ENCODE data around the gene RNF111. TPM values are rescaled to one million over a fixed set of nuclear protein-coding genes. Genes with fewer than 3 reads are reported as not detected.
A peak's percentile ranks its signal among the peaks of the same experiment; 100 is the strongest.

The RNF111 gene
- total and polyA plus RNA-seq, 9 of the 15 experiments (the other 6 are each of a cell fraction or from before 2014, with no cell fraction given), result 7.9 to 26.0 (median 14.4) TPM

DNA sequence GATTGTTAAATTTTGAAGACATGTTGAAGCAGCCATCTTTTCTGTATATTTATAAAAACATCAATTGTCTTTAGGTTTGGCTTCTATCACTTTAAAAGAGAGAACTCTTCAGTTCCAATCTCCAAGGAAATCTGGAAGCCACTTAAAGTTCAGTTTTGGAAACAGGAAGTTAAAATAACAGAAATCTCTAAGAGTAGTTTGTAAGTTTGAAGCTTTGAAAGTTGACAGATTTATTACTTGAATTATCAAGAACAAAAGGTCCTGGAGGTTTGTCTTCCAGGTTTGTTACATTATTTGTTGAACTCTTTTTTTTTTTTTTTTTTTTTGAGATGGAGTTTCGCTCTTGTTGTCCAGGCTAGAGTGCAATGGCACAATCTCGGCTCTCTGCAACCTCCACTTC lies 30.0 kb downstream of the RNF111 start (continued):
- TF ChIP-seq, protein P1, sequence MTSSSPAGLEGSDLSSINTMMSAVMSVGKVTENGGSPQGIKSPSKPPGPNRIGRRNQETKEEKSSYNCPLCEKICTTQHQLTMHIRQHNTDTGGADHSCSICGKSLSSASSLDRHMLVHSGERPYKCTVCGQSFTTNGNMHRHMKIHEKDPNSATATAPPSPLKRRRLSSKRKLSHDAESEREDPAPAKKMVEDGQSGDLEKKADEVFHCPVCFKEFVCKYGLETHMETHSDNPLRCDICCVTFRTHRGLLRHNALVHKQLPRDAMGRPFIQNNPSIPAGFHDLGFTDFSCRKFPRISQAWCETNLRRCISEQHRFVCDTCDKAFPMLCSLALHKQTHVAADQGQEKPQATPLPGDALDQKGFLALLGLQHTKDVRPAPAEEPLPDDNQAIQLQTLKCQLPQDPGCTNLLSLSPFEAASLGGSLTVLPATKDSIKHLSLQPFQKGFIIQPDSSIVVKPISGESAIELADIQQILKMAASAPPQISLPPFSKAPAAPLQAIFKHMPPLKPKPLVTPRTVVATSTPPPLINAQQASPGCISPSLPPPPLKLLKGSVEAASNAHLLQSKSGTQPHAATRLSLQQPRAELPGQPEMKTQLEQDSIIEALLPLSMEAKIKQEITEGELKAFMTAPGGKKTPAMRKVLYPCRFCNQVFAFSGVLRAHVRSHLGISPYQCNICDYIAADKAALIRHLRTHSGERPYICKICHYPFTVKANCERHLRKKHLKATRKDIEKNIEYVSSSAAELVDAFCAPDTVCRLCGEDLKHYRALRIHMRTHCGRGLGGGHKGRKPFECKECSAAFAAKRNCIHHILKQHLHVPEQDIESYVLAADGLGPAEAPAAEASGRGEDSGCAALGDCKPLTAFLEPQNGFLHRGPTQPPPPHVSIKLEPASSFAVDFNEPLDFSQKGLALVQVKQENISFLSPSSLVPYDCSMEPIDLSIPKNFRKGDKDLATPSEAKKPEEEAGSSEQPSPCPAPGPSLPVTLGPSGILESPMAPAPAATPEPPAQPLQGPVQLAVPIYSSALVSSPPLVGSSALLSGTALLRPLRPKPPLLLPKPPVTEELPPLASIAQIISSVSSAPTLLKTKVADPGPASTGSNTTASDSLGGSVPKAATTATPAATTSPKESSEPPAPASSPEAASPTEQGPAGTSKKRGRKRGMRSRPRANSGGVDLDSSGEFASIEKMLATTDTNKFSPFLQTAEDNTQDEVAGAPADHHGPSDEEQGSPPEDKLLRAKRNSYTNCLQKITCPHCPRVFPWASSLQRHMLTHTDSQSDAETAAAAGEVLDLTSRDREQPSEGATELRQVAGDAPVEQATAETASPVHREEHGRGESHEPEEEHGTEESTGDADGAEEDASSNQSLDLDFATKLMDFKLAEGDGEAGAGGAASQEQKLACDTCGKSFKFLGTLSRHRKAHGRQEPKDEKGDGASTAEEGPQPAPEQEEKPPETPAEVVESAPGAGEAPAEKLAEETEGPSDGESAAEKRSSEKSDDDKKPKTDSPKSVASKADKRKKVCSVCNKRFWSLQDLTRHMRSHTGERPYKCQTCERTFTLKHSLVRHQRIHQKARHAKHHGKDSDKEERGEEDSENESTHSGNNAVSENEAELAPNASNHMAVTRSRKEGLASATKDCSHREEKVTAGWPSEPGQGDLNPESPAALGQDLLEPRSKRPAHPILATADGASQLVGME (CRISPR knock-in tag; IDR thresholded peaks at IDR 0.05), result no peak
- TF ChIP-seq SMARCC2 (IDR thresholded peaks at IDR 0.05; ENCODE audit: low read depth) (no peak), BCOR (IDR thresholded peaks at IDR 0.05) (no peak), HNRNPLL (IDR thresholded peaks at IDR 0.05; ENCODE audit: low read depth, low read length, poor library complexity, severe bottlenecking) (no peak), IRF2 (CRISPR knock-in tag; IDR thresholded peaks at IDR 0.05) (no peak), ZFX (CRISPR knock-in tag; IDR thresholded peaks at IDR 0.05) (no peak), NFE2L1 (tag; IDR thresholded peaks at IDR 0.05; ENCODE audit: borderline replicate concordance, low read depth) (no peak), PBX2 (CRISPR knock-in tag; IDR thresholded peaks at IDR 0.05; ENCODE audit: low read depth) (no peak), PBX2 (tag; conservative IDR thresholded peaks at IDR 0.05; ENCODE audit: low read depth) (peak; percentile 88), ZBTB11 (CRISPR knock-in tag; IDR thresholded peaks at IDR 0.05) (no peak), CCAR2 (IDR thresholded peaks at IDR 0.05; ENCODE audit: low read depth, low read length) (no peak), RFX1 (IDR thresholded peaks at IDR 0.05) (no peak), MEIS2 (IDR thresholded peaks at IDR 0.05; ENCODE audit: partially characterized antibody) (peak; percentile 94)
- TF ChIP-seq, protein P2, sequence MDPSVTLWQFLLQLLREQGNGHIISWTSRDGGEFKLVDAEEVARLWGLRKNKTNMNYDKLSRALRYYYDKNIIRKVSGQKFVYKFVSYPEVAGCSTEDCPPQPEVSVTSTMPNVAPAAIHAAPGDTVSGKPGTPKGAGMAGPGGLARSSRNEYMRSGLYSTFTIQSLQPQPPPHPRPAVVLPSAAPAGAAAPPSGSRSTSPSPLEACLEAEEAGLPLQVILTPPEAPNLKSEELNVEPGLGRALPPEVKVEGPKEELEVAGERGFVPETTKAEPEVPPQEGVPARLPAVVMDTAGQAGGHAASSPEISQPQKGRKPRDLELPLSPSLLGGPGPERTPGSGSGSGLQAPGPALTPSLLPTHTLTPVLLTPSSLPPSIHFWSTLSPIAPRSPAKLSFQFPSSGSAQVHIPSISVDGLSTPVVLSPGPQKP (CRISPR knock-in tag; IDR thresholded peaks at IDR 0.05), result no peak

All from K562 (cell line).